ENCODE data around the gene ANXA5.
"Not testable (repeated sequence)": the region's sequence is repeated elsewhere in the genome, so short reads cannot be mapped to it uniquely, and the experiment has no call there.

ANXA5 gene

GRCh38 chr4:121696581-121697461 is at the start of gene ANXA5:
Gene ANXA5 (minus strand): TSS chr4:121696980. CDS start chr4:121696589, 391 bp downstream.
- DNase-seq: peak; percentile 43

DNA sequence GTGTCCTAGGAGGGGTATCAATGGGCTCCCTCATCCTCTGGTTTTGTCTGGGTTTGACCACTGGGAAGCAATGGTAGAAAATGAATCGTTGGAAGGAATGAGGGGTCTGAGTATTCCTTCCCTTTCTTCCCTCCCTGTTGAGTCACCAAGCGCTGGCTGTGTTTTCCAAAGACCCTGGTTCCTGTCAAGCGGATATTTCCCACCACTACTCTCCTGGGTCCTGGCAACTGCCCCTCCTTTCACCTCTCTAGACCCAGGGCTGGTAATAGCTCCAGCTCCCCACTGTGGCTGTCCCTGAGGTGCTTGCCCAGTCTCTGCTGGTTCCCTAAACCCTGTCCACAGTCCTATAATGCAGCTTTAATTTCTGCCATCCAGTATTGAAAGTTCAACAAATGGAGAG is 46.0 kb upstream of the ANXA5 start:
- DNase-seq: no peak

DNA sequence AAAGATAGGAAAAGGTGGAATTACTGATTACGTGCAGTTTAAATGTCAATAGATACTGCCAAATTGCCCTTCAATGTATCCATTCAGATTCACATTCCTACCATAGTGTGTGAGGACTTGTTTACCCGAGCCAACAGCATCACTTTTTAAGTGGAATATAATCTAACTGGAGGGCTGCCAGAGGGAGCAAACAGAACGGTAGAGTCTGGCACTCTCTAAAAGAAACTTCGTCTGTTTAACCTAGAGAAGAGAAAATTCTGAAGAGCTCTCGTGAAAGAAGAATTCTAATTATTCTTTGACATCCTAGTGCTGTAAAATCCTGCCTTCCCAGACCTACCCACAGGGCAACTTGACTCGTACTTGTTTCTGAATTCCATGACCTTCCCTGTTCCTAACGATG is 45.0 kb upstream of the ANXA5 start:
- no peak for DNase-seq

DNA sequence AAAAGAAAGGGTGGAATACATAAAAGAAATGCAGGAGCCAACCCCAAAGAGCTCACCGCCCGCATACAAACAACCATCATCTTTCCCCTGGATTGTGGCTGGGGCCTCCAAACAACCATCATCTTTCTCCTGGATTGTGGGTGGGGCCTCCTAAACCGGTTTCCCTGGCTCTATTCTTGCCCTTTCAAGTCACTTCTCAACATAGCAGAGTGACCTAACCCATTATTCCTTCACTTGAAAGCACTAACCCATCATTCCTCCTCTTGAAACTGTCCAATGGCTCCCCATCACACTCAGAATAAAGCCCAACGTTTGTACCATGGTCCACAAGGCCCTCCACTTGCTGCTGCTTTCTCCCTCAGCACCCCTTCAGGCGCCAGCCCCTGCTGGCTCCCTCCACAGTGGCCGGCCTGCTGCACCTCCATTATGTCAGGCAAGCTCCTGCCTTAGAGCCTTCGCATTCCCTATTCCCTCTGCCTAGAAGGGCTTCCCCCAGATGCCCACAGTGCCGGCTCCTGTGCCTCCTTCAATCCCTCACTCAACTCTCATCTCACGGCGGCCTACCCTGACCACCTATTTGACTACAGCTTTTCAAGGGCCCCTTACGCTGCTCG is 44.1 kb upstream of the ANXA5 start:
- DNase-seq: no peak

- DNase-seq: no peak
Observed at GRCh38 chr4:121739575-121739974, 42.8 kb upstream of the ANXA5 start.

GRCh38 chr4:121738780-121739535 is 42.2 kb upstream of the ANXA5 start:
- DNase-seq: no peak

- no peak for DNase-seq
Observed at GRCh38 chr4:121737846-121738554, 41.2 kb upstream of the ANXA5 start.

GRCh38 chr4:121736735-121737351 is 40.1 kb upstream of the ANXA5 start:
- no peak for DNase-seq

- no peak for DNase-seq
Observed at GRCh38 chr4:121734571-121734970, 37.8 kb upstream of the ANXA5 start.

- DNase-seq: no peak
Observed at GRCh38 chr4:121733942-121734341, 37.2 kb upstream of the ANXA5 start.

DNA sequence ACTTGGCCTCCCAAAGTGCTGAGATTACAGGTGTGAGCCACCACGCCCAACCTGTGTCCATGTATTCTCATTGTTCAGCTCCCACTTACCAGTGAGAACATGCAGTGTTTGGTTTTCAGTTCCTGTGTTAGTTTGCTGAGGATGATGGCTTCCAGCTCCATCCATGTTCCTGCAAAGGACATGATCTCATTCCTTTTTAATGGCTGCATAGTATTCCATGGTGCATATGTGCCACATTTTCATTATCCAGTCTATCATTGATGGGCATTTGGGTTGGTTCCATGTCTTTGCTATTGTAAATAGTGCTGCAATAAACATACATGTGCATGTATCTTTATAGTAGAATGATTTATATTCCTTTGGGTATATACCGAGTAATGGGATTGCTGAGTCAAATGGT is 33.0 kb upstream of the ANXA5 start:
- DNase-seq: not testable (repeated sequence)

- no peak for DNase-seq
Observed at GRCh38 chr4:121728798-121729226, 32.0 kb upstream of the ANXA5 start.

DNA sequence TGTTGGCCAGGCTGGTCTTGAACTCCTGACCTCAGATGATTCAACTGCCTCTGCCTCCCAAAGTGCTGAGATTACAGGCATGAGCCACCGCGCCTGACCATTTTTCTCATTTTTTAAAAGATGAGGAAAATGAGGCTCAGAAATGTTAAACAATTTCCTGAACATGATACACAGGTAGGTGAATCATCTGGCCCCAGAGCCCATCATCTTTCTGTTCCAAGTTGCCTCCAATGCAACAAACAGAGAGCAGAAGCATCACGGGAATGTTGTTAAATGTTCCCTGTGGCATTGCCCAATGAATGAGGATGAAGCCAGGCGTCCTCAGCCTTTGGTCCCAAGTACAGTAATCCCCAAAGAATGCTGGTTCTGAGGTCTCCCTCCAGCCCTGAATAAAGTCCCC is 31.3 kb upstream of the ANXA5 start:
- DNase-seq: no peak

DNA sequence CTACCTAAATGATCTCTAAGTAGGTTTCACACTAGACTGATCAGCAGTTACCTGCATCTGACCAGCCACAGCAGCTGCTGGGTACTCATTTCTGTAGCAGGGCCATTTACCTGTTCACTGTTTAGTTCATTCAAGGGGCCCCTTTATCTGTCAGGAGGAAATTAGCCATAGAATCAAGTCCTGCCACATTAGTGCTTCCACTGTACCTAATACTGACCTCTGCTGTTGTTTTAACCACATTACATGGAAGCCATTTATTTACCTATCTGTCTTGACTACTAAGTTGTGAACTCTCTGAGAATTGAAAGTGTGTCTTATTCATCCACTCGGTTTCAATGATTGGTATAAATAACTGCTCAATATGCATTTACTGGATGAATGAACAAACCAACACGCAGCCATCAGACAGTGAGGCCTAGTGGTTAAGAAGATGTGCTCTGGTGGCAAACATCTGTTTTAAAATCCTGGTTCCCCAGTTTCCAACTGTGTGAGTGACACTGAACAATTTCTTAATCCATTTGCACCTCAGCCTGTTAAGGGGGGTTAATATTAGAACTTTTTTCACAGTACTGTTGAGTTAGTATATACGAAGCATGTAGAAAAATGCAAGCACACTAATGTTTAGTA is 30.0 kb upstream of the ANXA5 start:
- no peak for DNase-seq

DNA sequence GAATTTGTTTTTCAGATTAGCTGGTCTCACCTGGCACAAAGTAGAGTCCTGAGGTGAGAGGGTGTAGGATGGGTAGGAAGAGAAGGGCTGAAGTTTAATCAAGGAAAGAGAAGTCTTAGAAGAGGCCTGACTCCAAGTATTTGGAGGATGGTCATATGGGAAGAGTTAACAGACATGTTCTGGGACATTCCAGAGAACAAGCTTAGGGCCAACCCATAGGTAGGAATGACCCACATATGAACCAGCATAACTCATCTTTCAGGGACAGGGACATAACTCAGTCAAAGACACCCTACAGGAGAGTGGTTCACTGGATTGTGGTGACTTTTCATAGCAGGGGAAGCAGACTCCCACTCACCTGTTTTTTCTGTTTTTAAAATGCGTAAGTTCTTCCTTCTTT is 27.9 kb upstream of the ANXA5 start:
- DNase-seq: no peak

- DNase-seq: no peak
Observed at GRCh38 chr4:121721700-121722099, 24.9 kb upstream of the ANXA5 start.

DNA sequence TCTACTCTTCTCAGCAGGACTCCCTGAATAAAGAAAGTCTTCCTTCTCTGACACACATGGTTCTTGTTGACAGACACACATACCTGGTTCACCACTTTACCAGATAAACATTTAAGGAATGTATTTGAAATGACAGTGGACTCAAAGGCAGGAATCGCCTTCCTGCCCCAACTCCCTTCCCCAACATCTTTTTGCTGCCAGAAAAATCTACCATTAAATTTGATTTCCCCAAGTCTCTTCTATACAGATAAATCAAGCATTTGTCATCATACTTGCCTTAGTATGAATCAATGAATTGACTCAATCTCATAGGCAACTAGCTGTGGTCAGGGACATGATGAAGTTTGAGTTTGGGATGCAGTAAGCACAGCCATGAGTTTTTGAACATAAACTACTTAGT is 23.3 kb upstream of the ANXA5 start:
- no peak for DNase-seq

DNA sequence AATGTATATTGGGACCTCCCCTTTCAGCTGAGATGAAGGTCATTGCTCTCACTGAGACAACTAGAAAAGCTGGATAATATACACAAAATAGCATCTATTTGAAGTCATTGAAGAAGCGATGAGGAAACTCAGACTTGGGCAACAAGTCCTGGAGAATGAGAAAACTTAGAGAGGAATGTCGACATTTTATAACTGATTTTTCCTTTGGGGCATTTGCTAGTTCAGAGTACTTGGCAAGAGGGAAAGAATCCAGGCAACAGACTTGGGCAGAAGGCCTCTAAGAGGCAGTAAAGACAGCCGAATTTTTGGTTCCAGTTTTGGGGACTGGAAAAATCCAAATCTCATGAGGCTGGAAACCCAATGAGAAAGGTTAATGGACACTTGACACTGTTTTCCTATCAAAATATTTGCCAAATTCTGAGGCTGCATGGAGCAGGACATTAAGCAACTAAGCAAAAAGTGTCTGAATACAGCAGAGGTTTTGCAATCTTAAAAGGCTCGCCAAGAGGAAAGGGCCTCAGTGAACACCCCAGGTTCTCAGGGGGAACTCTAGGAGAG is 21.0 kb upstream of the ANXA5 start:
- DNase-seq: no peak

DNA sequence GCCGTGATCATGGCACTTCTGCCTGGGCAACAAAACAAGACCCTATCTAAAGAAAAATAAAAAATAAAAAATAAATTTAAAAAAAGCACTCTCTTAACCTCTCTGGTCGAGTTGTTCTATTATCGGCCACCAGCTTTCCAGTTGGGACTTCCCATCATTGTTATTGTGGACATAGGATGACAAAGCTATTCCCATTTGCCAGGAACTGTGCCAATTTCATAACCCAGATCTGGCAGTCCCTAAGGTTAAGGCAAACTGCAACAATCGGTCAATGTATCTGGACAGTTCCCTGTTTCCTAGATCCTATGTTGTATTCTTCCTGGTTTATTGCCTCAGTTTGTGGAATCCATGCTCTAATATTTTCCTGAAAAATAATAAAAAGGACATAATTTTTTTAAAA is 17.8 kb upstream of the ANXA5 start:
- no peak for DNase-seq

DNA sequence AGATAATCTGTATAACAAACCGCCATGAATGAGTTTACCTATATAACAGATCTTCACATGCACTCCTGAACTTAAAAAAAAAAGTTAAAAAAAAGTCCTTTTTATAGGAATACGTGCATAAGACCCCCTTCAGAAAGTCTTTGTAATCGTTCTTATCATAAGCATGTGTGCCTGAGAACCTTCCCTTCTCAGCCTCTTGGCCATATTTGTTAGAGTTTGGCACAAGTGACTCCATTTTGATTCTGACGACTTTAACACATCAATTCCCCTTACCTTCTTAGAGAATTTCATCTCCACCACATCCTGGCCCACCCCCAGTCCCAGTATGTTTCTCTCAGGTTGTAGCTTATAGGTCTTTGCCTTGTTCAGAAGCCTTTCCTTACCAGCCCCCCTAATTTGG is 16.0 kb upstream of the ANXA5 start:
- no peak for DNase-seq

- no peak for DNase-seq
Observed at GRCh38 chr4:121712001-121712651, 15.3 kb upstream of the ANXA5 start.

Measured in activated naive CD4-positive, alpha-beta T cell treated with anti-CD3 and anti-CD28 coated beads, Interleukin-2, amount 50 U/mL, for 16 hours (primary cell).